ENCODE results near the gene MYO5C.

Gene MYO5C

GRCh38 chr15:52276256-52276770, 19.3 kb downstream of the MYO5C start:
- DNase-seq = no peak

- no peak for DNase-seq
Measured at GRCh38 chr15:52263563-52264282, 31.9 kb downstream of the MYO5C start.

GRCh38 chr15:52262364-52262763, 33.2 kb downstream of the MYO5C start:
- peak in 1 of 6 experiments; percentile 10 for DNase-seq

- DNase-seq = peak in 2 of 6 experiments; percentile 2 to 22
Measured at GRCh38 chr15:52261498-52262242, 33.9 kb downstream of the MYO5C start.

GRCh38 chr15:52261026-52261425, 34.6 kb downstream of the MYO5C start:
- no peak for DNase-seq

- no peak for DNase-seq
Measured at GRCh38 chr15:52259503-52259902, 36.1 kb downstream of the MYO5C start.

GRCh38 chr15:52258461-52258860, 37.1 kb downstream of the MYO5C start:
- DNase-seq = no peak

GRCh38 chr15:52257734-52258062, 37.9 kb downstream of the MYO5C start:
- DNase-seq = no peak

- DNase-seq = no peak
Measured at GRCh38 chr15:52256930-52257733, 38.5 kb downstream of the MYO5C start.

GRCh38 chr15:52256366-52256765, 39.2 kb downstream of the MYO5C start:
- peak; percentile 38 to 82 (median 60) for DNase-seq

GRCh38 chr15:52255935-52256334, 39.7 kb downstream of the MYO5C start:
- no peak for DNase-seq

- DNase-seq = no peak
Measured at GRCh38 chr15:52255008-52255407, 40.6 kb downstream of the MYO5C start.

- no peak for DNase-seq
Measured at GRCh38 chr15:52254391-52254790, 41.2 kb downstream of the MYO5C start.

- no peak for DNase-seq
Measured at GRCh38 chr15:52252781-52253180, 42.8 kb downstream of the MYO5C start.

- DNase-seq = no peak
Measured at GRCh38 chr15:52251144-52251860, 44.3 kb downstream of the MYO5C start.

- no peak for DNase-seq
Measured at GRCh38 chr15:52247461-52247860, 48.1 kb downstream of the MYO5C start.

GRCh38 chr15:52246686-52247431, 48.7 kb downstream of the MYO5C start:
- no peak for DNase-seq

- DNase-seq = no peak
Measured at GRCh38 chr15:52243697-52244555, 51.7 kb downstream of the MYO5C start.

- DNase-seq = no peak
Measured at GRCh38 chr15:52243286-52243685, 52.3 kb downstream of the MYO5C start.

- DNase-seq = peak in 3 of 6 experiments; percentile 16 to 42 (median 31)
Measured at GRCh38 chr15:52241489-52241888, 54.1 kb downstream of the MYO5C start.

GRCh38 chr15:52240166-52240565, 55.4 kb downstream of the MYO5C start:
- DNase-seq = no peak
